ENCODE measurements around the gene SGCA. TPM values are rescaled to one million over a fixed set of nuclear protein-coding genes. Genes with fewer than 3 reads are reported as not detected.

SGCA gene
- total and polyA plus RNA-seq, 9 of the 15 experiments (the other 6 are each of a cell fraction or from before 2014, with no cell fraction given), result not detected

- TF ChIP-seq ZNF12 (CRISPR knock-in tag; IDR thresholded peaks at IDR 0.05) (no peak), TCF7 (IDR thresholded peaks at IDR 0.05; ENCODE audit: borderline replicate concordance) (no peak), YY1 (IDR thresholded peaks at IDR 0.05; ENCODE audit: borderline replicate concordance in 1 of 3, control insufficient read depth in 1 of 3, extremely low read depth in 1 of 3, insufficient read depth in 3 of 3, insufficient read length in 1 of 3, insufficient replicate concordance in 2 of 3, low read depth in 1 of 3, low read length in 2 of 3) (peak in 1 of 3 experiments; percentile 44), CC2D1A (IDR thresholded peaks at IDR 0.05) (peak; percentile 69), SIRT6 (IDR thresholded peaks at IDR 0.05; ENCODE audit: low read depth, low read length) (no peak), NCOA1 (IDR thresholded peaks at IDR 0.05; ENCODE audit: low read depth) (no peak), EP300 (IDR thresholded peaks at IDR 0.05; ENCODE audit: low read length) (0 out of 2 replicates have a peak, but pooled peaks have one; percentile 8), CBX2 (IDR thresholded peaks at IDR 0.05; ENCODE audit: insufficient read depth, low read length, poor library complexity, severe bottlenecking) (no peak), CHAMP1 (IDR thresholded peaks at IDR 0.05) (no peak), CTCF (IDR thresholded peaks at IDR 0.05 in 2 of 3, conservative IDR thresholded peaks at IDR 0.05 in 1 of 3; ENCODE audit: insufficient read depth in 2 of 3, low read depth in 1 of 3, low read length in 3 of 3) (peak; percentile 89 to 95 (median 92)), MAFG (tag; conservative IDR thresholded peaks at IDR 0.05) (no peak), MEF2A (IDR thresholded peaks at IDR 0.05; ENCODE audit: control insufficient read depth, low read depth, low read length) (no peak), TOE1 (IDR thresholded peaks at IDR 0.05; ENCODE audit: borderline replicate concordance) (peak; percentile 56; the same call in 1 of the 2 replicates), TOE1 (CRISPR knock-in tag; IDR thresholded peaks at IDR 0.05; ENCODE audit: borderline replicate concordance, low read depth) (no peak), MIER1 (IDR thresholded peaks at IDR 0.05; ENCODE audit: low read depth) (0 out of 2 replicates have a peak, but pooled peaks have one; percentile 58), PTBP1 (IDR thresholded peaks at IDR 0.05; ENCODE audit: low read depth, low read length) (no peak), HMBOX1 (IDR thresholded peaks at IDR 0.05) (no peak)
- TF ChIP-seq, protein P1, sequence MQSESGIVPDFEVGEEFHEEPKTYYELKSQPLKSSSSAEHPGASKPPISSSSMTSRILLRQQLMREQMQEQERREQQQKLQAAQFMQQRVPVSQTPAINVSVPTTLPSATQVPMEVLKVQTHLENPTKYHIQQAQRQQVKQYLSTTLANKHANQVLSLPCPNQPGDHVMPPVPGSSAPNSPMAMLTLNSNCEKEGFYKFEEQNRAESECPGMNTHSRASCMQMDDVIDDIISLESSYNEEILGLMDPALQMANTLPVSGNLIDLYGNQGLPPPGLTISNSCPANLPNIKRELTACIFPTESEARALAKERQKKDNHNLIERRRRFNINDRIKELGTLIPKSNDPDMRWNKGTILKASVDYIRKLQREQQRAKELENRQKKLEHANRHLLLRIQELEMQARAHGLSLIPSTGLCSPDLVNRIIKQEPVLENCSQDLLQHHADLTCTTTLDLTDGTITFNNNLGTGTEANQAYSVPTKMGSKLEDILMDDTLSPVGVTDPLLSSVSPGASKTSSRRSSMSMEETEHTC (IDR thresholded peaks at IDR 0.05), result no peak
Measured at GRCh38 chr17:50169121-50169764, 3.4 kb downstream of the SGCA start (continued).
